Measurements from ENCODE around the gene TSPAN9.

Gene TSPAN9

DNA sequence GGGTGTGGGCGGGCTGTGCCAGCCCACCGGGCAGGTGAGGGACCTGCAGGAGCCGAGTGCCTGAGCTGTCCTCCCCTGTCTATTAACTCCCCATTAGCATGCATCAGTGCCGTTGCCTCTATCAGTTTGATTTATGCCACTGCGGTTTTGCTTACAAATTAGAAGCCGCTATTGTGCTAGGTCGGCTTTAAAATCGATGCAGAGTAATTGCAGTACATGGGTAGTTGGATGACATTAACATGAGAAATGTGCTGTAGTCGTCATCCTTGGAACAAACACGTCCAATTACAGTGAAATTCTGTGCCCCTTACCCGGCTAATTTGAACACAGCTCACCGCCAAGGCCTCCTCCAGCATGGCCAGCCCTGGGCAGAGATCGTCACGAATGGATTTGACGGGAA is 145.8 kb downstream of the TSPAN9 start:
- H3K27ac ChIP-seq, result no peak overlapping the region
- TF ChIP-seq, protein P1, sequence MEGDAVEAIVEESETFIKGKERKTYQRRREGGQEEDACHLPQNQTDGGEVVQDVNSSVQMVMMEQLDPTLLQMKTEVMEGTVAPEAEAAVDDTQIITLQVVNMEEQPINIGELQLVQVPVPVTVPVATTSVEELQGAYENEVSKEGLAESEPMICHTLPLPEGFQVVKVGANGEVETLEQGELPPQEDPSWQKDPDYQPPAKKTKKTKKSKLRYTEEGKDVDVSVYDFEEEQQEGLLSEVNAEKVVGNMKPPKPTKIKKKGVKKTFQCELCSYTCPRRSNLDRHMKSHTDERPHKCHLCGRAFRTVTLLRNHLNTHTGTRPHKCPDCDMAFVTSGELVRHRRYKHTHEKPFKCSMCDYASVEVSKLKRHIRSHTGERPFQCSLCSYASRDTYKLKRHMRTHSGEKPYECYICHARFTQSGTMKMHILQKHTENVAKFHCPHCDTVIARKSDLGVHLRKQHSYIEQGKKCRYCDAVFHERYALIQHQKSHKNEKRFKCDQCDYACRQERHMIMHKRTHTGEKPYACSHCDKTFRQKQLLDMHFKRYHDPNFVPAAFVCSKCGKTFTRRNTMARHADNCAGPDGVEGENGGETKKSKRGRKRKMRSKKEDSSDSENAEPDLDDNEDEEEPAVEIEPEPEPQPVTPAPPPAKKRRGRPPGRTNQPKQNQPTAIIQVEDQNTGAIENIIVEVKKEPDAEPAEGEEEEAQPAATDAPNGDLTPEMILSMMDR (conservative IDR thresholded peaks at IDR 0.05), result no peak

DNA sequence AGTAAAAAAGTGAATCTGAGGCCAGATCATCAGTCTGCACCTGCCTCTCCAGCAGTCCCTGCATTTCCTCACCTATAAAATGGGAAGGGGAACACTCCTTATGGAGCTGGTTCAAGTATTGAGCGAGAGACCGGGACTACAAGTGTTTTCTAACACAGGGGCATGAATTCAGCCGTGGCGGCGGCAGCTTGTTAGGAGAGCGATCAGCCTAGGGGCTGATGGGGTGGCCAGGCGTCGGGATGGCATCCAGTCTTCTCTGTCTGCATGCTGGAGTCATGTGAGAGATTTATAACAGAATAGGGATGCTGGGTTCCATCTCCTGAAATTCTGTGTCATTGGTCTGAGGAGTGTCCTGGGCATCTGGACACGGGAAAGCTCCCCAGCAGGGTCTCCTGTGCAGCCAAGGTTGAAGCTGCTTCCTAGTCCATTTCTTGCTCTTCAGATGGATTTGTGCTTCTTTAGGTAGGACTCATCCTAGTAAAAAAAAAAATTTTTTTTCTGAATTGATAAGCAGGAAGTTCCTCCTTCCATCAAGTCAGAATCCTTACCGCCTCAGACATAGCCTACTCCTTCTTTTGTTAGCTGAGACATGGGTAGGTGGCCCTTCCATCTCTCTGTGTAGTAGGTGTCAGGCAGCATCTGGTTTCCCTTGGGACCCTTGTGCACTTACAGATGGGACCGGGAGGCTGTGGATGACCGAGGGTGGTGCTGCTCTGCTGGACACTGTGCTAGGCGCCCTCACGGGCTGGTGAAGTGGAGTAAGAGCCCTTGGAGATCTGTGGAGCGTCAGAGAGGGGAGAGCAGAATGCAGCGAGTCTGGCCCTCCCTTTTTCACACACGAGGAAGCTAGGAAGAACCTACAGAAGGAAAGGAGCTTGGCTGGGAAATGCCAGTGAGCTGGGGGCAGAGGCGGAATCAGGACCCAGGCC is 146.7 kb downstream of the TSPAN9 start:
- H3K27ac ChIP-seq, result no peak overlapping the region
- TF ChIP-seq, protein P1 (conservative IDR thresholded peaks at IDR 0.05), result no peak

- TF ChIP-seq, protein P1 (conservative IDR thresholded peaks at IDR 0.05), result no peak
- H3K27ac ChIP-seq, result no peak overlapping the region
Measured at GRCh38 chr12:3224530-3224903, 147.3 kb downstream of the TSPAN9 start.

GRCh38 chr12:3225154-3225795 is 148.1 kb downstream of the TSPAN9 start:
- no peak overlapping the region for H3K27ac ChIP-seq
- TF ChIP-seq, protein P1 (conservative IDR thresholded peaks at IDR 0.05), result no peak

- H3K27ac ChIP-seq, result no peak overlapping the region
- TF ChIP-seq, protein P1 (conservative IDR thresholded peaks at IDR 0.05), result no peak
Measured at GRCh38 chr12:3225796-3226180, 148.6 kb downstream of the TSPAN9 start.

GRCh38 chr12:3226264-3226663 is 149.1 kb downstream of the TSPAN9 start:
- H3K27ac ChIP-seq, result no peak overlapping the region
- TF ChIP-seq, protein P1 (conservative IDR thresholded peaks at IDR 0.05), result no peak

GRCh38 chr12:3227076-3227975 is 150.1 kb downstream of the TSPAN9 start:
- H3K27ac ChIP-seq, result no peak overlapping the region
- TF ChIP-seq, protein P1 (conservative IDR thresholded peaks at IDR 0.05), result no peak
